Retinal pigment epithelial cell (primary cell): ENCODE data around the gene MYOF.
"Not testable (repeated sequence)": the region's sequence is repeated elsewhere in the genome, so short reads cannot be mapped to it uniquely, and the experiment has no call there.

Source experiments
- DNase-seq: peaks from one replicate; pipeline ENCODE4 v3.0.0-alpha.2; 2010; ENCODE audit warnings: low read depth
- H3K4me3 ChIP-seq: 2 replicates; pipeline ENCODE4 v1.5.1; 2011; ENCODE audit warnings: mild to moderate bottlenecking, low read length, control low read depth, moderate library complexity
- CTCF ChIP-seq: conservative IDR thresholded peaks from 2 replicates; pipeline ENCODE4 v1.5.1; 2011; ENCODE audit warnings: low read depth, low read length, control low read depth, inconsistent platforms

The MYOF gene

DNA sequence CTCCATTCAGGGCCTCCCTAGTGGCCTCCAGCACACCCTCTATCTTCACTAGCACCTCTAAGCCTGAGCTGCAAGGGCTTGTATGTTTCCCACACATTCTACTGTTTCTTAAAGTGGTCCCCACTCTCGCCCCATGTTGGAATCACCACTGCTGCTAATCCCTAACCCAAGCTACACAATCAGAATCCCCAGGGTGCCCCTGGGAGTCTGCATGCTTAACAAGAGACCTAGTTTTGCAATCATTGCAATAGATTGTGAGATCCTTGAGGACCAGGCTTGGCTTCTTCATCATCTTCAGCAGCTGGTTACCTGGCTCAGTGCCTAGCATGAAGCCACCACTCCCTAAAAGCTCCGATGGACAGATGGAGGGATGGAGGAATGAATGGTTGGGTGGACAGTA lies 113.9 kb downstream of the MYOF start:
- no peak overlapping the region for H3K4me3 ChIP-seq
- no peak for DNase-seq
- no peak for TF ChIP-seq CTCF

DNA sequence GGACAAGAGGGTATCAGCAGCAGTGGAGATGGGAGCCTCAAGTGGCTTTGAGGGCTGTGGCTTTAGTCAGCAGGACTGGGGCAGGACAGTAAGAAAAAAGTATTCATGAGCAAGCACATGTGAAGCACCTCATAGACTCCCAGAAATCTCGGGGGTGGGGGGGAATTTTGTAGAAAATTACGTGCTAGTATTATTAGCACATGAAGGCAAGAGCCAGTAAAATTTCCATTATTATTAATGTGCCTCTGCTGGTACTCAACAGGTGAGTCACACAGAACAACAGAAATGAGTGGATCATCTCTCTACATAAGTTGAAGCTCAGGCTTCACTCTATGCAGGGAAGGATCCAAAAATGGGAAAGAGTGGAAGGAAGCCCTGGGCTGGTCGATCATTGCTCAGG lies 114.5 kb downstream of the MYOF start:
- H3K4me3 ChIP-seq = no peak overlapping the region
- DNase-seq = no peak
- no peak for TF ChIP-seq CTCF

DNA sequence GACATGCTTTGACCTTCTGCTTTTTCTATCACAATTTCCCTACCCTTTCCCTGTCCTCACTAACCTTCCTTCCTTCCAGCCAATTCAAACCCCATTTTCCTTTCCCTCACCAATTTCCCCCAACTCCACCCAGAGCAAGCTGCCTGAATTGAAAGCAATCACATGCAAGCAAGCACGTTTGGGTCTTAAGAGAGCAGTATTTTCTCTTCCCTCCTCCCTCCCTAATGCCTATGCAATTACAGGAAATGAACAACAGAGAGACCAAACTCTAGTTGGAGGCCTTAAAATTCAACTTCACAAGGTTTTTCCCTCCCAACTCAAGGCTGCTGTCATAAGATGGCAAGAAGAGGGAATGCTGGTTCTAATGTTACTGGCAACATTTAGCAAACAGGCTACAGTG lies 117.2 kb downstream of the MYOF start:
- H3K4me3 ChIP-seq = no peak overlapping the region
- no peak for TF ChIP-seq CTCF
- no peak for DNase-seq

GRCh38 chr10:93363891-93364648 lies 118.1 kb downstream of the MYOF start:
- no peak overlapping the region for H3K4me3 ChIP-seq
- no peak for TF ChIP-seq CTCF
- DNase-seq = peak; percentile 73

DNA sequence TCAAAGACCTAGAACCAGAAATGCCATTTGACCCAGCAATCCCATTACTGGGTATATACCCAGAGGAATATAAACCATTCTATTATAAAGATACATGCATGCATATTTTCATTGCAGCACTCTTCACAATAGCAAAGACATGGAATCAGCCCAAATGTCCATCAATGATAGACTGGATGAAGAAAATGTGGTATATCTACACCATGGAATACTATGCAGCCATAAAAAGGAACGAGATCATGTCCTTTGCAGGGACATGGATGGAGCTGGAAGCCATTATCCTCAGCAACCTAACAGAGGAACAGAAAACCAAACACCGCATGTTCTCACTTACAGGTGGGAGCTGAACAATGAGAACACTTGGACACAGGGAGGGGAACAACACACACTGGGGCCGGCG lies 123.7 kb downstream of the MYOF start:
- not testable (repeated sequence) for H3K4me3 ChIP-seq, DNase-seq

DNA sequence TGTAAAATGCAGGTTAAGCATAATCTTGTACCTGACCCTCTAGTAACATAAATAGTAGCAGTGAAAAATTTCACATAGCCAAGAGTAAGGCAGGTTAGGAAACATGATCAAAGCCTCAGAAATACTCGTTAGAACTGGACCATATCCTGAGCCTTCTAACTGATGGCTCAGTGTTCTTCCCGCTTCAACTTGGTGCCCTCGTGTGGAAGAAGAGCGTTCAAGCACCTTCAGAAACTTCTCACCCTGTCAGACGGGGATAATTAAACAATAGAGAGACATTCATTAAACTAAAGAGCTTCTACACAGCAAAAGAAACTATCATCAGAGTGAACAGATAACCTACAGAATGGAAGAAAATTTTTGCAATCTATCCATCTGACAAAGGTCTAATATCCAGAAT lies 124.5 kb downstream of the MYOF start:
- no peak for DNase-seq
- peak; percentile 76 for TF ChIP-seq CTCF
- no peak overlapping the region for H3K4me3 ChIP-seq

GRCh38 chr10:93356516-93356915 lies 125.6 kb downstream of the MYOF start:
- TF ChIP-seq CTCF = no peak
- DNase-seq = no peak

More at GRCh38 chr10:93356516-93356915, 125.6 kb downstream of the MYOF start:
- H3K4me3 ChIP-seq = no peak overlapping the region
